MM.1S (cell line): Measurements from ENCODE around the gene KRT37.

ENCODE experiments used
- CTCF ChIP-seq: fragments of 300-600 bp; sonication (generic); IDR thresholded peaks from 2 replicates; pipeline ENCODE4 v1.5.1; 2016; ENCODE audit warnings: antibody characterized with exemption, low read length, mixed read lengths
- EZH2 ChIP-seq: fragments of 300-600 bp; sonication (generic); optimal IDR thresholded peaks from 2 replicates; pipeline ENCODE3; 2017; ENCODE audit warnings: low read depth, mild to moderate bottlenecking, antibody characterized with exemption, low read length, mixed read lengths
- EZH2phosphoT487 ChIP-seq: fragments of 300-600 bp; sonication (generic); IDR thresholded peaks from 2 replicates; pipeline ENCODE4 v1.6.1; 2018; ENCODE audit warnings: antibody characterized with exemption, low read length

- TF ChIP-seq CTCF, result no peak
- no peak for TF ChIP-seq EZH2
- no peak for TF ChIP-seq EZH2phosphoT487
Observed at GRCh38 chr17:41421116-41421515, 3.3 kb downstream of the KRT37 start.
